Glomerular visceral epithelial cell (primary cell): ENCODE results near the gene FDX2.
"Not testable (repeated sequence)": the region's sequence is repeated elsewhere in the genome, so short reads cannot be mapped to it uniquely, and the experiment has no call there.

Experiments used
- DNase-seq: peaks from one replicate; pipeline ENCODE4 v3.0.0-alpha.2; 2016; ENCODE audit errors: extremely low spot score

FDX2 gene

GRCh38 chr19:10315335-10316214, at the start of gene FDX2:
Gene FDX2 (minus strand): TSS chr19:10316015. CDS start chr19:10315996, 19 bp downstream.
- DNase-seq = peak; percentile 85

GRCh38 chr19:10365518-10365917, 49.7 kb upstream of the FDX2 start:
- no peak for DNase-seq

- no peak for DNase-seq
Measured at GRCh38 chr19:10364644-10365043, 48.8 kb upstream of the FDX2 start.

GRCh38 chr19:10363789-10364281, 48.0 kb upstream of the FDX2 start:
- peak; percentile 77 for DNase-seq

GRCh38 chr19:10362259-10362658, 46.4 kb upstream of the FDX2 start:
- no peak for DNase-seq

GRCh38 chr19:10361569-10362011, 45.8 kb upstream of the FDX2 start:
- no peak for DNase-seq

- no peak for DNase-seq
Measured at GRCh38 chr19:10356431-10356830, 40.6 kb upstream of the FDX2 start.

- DNase-seq = peak; percentile 19
Measured at GRCh38 chr19:10353793-10354391, 38.1 kb upstream of the FDX2 start.

- DNase-seq = no peak
Measured at GRCh38 chr19:10352764-10353671, 37.2 kb upstream of the FDX2 start.

GRCh38 chr19:10346509-10346908, 30.7 kb upstream of the FDX2 start:
- DNase-seq = no peak

GRCh38 chr19:10344780-10345179, 29.0 kb upstream of the FDX2 start:
- no peak for DNase-seq

- no peak for DNase-seq
Measured at GRCh38 chr19:10343495-10343894, 27.7 kb upstream of the FDX2 start.

GRCh38 chr19:10339977-10340376, 24.2 kb upstream of the FDX2 start:
- no peak for DNase-seq

GRCh38 chr19:10339380-10339960, 23.7 kb upstream of the FDX2 start, which contains the start of gene ICAM3:
Gene ICAM3 (minus strand): TSS chr19:10339624. CDS start chr19:10339614, 10 bp downstream.
- DNase-seq = no peak

GRCh38 chr19:10338940-10339339, 23.1 kb upstream of the FDX2 start:
- no peak for DNase-seq

- DNase-seq = not testable (repeated sequence)
Measured at GRCh38 chr19:10336725-10337124, 20.9 kb upstream of the FDX2 start.

GRCh38 chr19:10335352-10335985, 19.7 kb upstream of the FDX2 start:
- no peak for DNase-seq

GRCh38 chr19:10334588-10335351, 19.0 kb upstream of the FDX2 start:
- peak; percentile 97 for DNase-seq

GRCh38 chr19:10333758-10334587, 18.2 kb upstream of the FDX2 start:
- DNase-seq = no peak
